ENCODE results near the gene XXYLT1.

- TF ChIP-seq EP300 (IDR thresholded peaks at IDR 0.05; ENCODE audit: borderline replicate concordance in 1 of 2, low read depth in 2 of 2, low read length in 2 of 2) (no peak), USF2 (IDR thresholded peaks at IDR 0.05; ENCODE audit: low read length) (no peak)
Observed at GRCh38 chr3:195123281-195123691, 147.7 kb downstream of the XXYLT1 start.
